CD4-positive, alpha-beta T cell (primary cell): Measurements from ENCODE around the gene PET100. TPM values are rescaled to one million over a fixed set of nuclear protein-coding genes. Genes with fewer than 3 reads are reported as not detected.

Experiments
- ATAC-seq: fragments of 200-7000 bp; cut with Tn5 transposase; one replicate; pipeline ENCODE4 v1.10.0; 2022; ENCODE audit warnings: mild to moderate bottlenecking; ENCODE audit not compliant: poor library complexity
- CTCF ChIA-PET: fragments of 350-600 bp; sonication (Branson Sonifier 250); formaldehyde crosslinking; loops from one replicate; lab custom pipeline; 2021; ENCODE audit warnings: antibody characterized with exemption, inconsistent platforms; lab: Charles Lee
- POLR2A ChIA-PET: fragments of 350-600 bp; sonication (Branson Sonifier 250); formaldehyde crosslinking; loops from one replicate; lab custom pipeline; 2021; ENCODE audit warnings: antibody characterized with exemption, inconsistent platforms; lab: Charles Lee
- DNase-seq, 14 experiments: peaks; one replicate each; pipeline ENCODE4 v3.0.0-alpha.2; 2013 to 2020; ENCODE audit warnings: mixed read lengths in 2 of 14
- H3K27ac ChIP-seq, 2 donors: one replicate each; pipeline versions ENCODE4 v1.5.1 to v1.7.0; 2013; ENCODE audit warnings: low read length in 2 of 2, low read depth in 1 of 2, mild to moderate bottlenecking in 1 of 2
- H3K27me3 ChIP-seq, 2 experiments: 1 replicate in 1 of 2; 2 replicates in 1 of 2; pipeline versions ENCODE4 v1.6.1 to v1.7.0; 2013; ENCODE audit warnings: low read length in 2 of 2, control low read depth in 1 of 2, mild to moderate bottlenecking in 1 of 2, moderate library complexity in 1 of 2; ENCODE audit not compliant: insufficient read depth in 2 of 2, control insufficient read depth in 1 of 2
- H3K36me3 ChIP-seq: one replicate; pipeline ENCODE4 v1.6.1; 2013; ENCODE audit warnings: low read length, control low read depth; ENCODE audit not compliant: insufficient read depth
- H3K4me1 ChIP-seq: one replicate; pipeline ENCODE4 v1.6.1; 2013; ENCODE audit warnings: low read length, control low read depth; ENCODE audit not compliant: insufficient read depth
- H3K4me3 ChIP-seq: one replicate; pipeline ENCODE4 v1.5.1; 2013; ENCODE audit warnings: mild to moderate bottlenecking, low read length, moderate library complexity
- H3K9me3 ChIP-seq, 2 experiments: 1 replicate in 1 of 2; 2 replicates in 1 of 2; pipeline versions ENCODE4 v1.6.1 to v1.7.0; 2013; ENCODE audit warnings: low read length in 2 of 2, mild to moderate bottlenecking in 2 of 2, control low read depth in 1 of 2, moderate library complexity in 1 of 2; ENCODE audit not compliant: control insufficient read depth in 1 of 2, insufficient read depth in 1 of 2
- H3K27ac Mint-ChIP-seq: one replicate; pipeline ENCODE4 v1.8.0; 2020; ENCODE audit warnings: mixed read lengths
- H3K27me3 Mint-ChIP-seq: one replicate; pipeline ENCODE4 v1.8.0; 2021; ENCODE audit warnings: mixed read lengths
- H3K36me3 Mint-ChIP-seq: one replicate; pipeline ENCODE4 v1.8.0; 2021; ENCODE audit warnings: low read depth, mixed read lengths
- H3K4me1 Mint-ChIP-seq: one replicate; pipeline ENCODE4 v1.8.0; 2021; ENCODE audit warnings: low read depth, mixed read lengths
- H3K4me3 Mint-ChIP-seq: one replicate; pipeline ENCODE4 v1.8.0; 2020; ENCODE audit warnings: mild to moderate bottlenecking, mixed read lengths
- H3K9me3 Mint-ChIP-seq: one replicate; pipeline ENCODE4 v1.8.0; 2020; ENCODE audit warnings: mixed read lengths
- intact Hi-C, 2 experiments: fragments of 100-400 bp; cut with DNase I in 1 of 2; cut with micrococcal nuclease in 1 of 2; formaldehyde crosslinking; loops; one replicate each; pipeline versions ENCODE4 v1.15.1 to v1.9.0; 2023 to 2025; cut with DNase I, micrococcal nuclease
- total RNA-seq, 174 experiments: library from RNA in 2 of 174; stranded (reverse) in 2 of 174; gene quantifications; one replicate each; pipeline ENCODE4 v1.2.3 and lab custom pipeline; 2021 to 2026
- TF ChIP-seq, protein P1 (sequence below): fragments of 200-600 bp; IDR thresholded peaks from one replicate; pipeline ENCODE4 v1.8.0; 2022; ENCODE audit warnings: antibody characterized with exemption, mild to moderate bottlenecking

PET100 gene
- total RNA-seq, 2 experiments from 2014 or later, result 178 to 188 TPM

DNA sequence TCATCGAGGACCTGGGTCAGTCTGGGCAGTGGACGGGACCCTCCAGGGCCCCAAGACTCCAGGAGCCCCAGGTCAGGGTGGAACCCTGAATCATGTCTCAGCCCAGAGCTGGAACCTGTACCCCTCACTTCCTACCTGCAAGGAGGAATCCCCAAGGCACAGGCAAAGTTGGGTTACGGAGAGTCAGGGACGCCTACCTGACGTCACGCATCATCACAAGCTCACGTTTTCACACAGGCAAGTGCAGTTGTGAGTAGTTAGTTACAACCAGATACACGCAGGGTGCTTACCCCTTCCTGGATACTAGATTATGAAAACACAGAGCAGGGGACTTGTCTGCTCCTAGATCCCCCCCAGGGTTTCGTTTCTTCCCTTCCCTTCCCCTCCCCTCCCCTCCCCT lies 41.2 kb downstream of the PET100 start:
- Histone ChIP-seq H3K4me3 (no peak overlapping the region), H3K36me3 (no peaks in the 10 kb centered on the region), H3K9me3 (peaks cover 0 to 7% of the 10 kb centered on the region in 2 experiments), H3K4me1 (peaks cover 31% of the 10 kb centered on the region), H3K27me3 (peaks cover 16 to 19% of the 10 kb centered on the region in 2 experiments), H3K27ac (no peak overlapping the region)
- Mint-ChIP-seq H3K9me3 (no peaks in the 10 kb centered on the region), H3K36me3 (no peaks in the 10 kb centered on the region), H3K4me1 (peaks cover 21% of the 10 kb centered on the region), H3K27ac (no peak overlapping the region), H3K4me3 (peak overlapping the region; percentile 54), H3K27me3 (peaks cover 54% of the 10 kb centered on the region)
- ATAC-seq, result no peak
- no peak for DNase-seq
- POLR2A ChIA-PET, result no interaction called here
- intact Hi-C loops, result no loop called here
- CTCF ChIA-PET, result interaction anchor here (1.6 kb wide), 1 partner anchor 10 kb away, joined by 9 read pairs; the partner anchor contains the start of gene TRAPPC5
- TF ChIP-seq, protein P1, sequence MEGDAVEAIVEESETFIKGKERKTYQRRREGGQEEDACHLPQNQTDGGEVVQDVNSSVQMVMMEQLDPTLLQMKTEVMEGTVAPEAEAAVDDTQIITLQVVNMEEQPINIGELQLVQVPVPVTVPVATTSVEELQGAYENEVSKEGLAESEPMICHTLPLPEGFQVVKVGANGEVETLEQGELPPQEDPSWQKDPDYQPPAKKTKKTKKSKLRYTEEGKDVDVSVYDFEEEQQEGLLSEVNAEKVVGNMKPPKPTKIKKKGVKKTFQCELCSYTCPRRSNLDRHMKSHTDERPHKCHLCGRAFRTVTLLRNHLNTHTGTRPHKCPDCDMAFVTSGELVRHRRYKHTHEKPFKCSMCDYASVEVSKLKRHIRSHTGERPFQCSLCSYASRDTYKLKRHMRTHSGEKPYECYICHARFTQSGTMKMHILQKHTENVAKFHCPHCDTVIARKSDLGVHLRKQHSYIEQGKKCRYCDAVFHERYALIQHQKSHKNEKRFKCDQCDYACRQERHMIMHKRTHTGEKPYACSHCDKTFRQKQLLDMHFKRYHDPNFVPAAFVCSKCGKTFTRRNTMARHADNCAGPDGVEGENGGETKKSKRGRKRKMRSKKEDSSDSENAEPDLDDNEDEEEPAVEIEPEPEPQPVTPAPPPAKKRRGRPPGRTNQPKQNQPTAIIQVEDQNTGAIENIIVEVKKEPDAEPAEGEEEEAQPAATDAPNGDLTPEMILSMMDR, result no peak

DNA sequence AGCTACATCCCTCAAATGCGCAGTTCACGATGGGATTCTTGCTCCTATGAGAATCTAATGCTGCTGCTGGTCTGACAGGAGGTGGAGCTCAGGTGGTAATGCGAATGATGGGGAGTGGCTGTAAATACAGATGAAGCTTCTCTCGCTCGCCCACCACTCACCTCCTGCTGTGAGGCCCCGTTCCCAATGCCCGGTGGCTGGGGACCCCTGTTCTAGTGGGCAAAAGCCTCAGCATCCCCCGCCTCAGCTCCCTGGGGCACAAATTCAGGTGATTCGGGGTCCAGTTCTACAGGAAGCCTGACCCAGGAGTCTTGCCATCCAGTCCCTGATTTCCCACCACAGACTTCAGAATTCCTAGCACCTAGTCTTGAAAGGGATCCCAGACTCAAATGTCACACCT lies 42.9 kb downstream of the PET100 start:
- peaks cover 48% of the 10 kb centered on the region for H3K4me1 ChIP-seq
- H3K36me3 ChIP-seq, result no peaks in the 10 kb centered on the region
- no peak for DNase-seq
- no peaks in the 10 kb centered on the region for H3K9me3 Mint-ChIP-seq
- intact Hi-C loops, result no loop called here
- no peak overlapping the region for H3K4me3 ChIP-seq
- TF ChIP-seq, protein P1, result no peak
- no peak overlapping the region for H3K4me3 Mint-ChIP-seq
- ChIA-PET CTCF (no interaction called here), POLR2A (no interaction called here)
- no peak overlapping the region for H3K27ac ChIP-seq
- H3K27ac Mint-ChIP-seq, result no peak overlapping the region
- no peaks in the 10 kb centered on the region for H3K36me3 Mint-ChIP-seq
- peaks cover 25% of the 10 kb centered on the region in 2 experiments for H3K27me3 ChIP-seq
- H3K9me3 ChIP-seq, result peaks cover 0 to 7% of the 10 kb centered on the region in 2 experiments
- H3K27me3 Mint-ChIP-seq, result peaks cover 62% of the 10 kb centered on the region
- no peak for ATAC-seq
- peaks cover 39% of the 10 kb centered on the region for H3K4me1 Mint-ChIP-seq

DNA sequence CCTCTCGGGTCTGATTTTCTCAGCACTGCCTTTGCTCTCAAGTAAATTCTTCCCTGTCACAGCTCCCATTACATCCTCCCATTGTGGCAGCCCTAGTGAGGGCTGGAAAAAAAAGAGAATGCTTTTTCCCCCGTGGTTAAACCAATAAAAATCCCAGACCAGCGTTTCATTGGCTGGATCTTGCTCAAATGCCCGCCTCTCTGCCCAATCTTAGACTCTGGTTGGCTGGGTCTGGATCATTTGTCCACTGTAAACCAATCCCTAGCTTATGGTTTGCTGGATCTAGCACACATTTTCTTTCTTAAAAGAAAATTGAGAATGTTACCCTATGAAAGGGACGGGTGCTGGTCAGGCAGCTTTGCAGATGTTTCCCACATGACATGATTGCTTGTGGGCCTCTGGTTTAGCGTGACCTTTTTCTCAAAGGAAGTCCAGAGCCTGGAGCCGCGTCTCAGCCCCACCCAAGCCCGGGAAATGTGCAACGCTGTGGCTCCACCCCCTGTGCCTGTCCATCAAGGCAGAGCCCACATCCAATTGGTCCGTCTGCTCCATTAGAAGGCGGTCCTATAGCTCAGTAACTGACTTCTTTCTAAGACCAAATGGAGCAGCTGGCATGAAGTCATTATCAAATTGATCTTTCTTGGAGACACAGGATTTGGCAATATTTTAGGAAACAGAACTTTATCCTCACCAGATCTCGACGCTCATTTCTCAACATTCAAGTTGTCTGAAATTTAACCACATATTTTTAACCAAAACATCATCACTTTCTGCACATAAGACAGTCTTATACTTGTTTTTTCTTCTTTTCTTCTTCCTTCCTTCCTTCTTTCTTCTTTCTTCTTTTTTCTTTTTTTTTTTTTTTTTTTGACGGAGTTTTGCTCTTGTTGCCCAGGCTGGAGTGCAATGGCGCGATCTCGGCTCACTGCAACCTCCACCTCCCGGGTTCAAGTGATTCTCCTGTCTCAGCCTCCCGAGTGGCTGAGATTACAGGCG lies 44.7 kb downstream of the PET100 start:
- Histone ChIP-seq H3K36me3 (no peaks in the 10 kb centered on the region), H3K27me3 (peaks cover 23 to 26% of the 10 kb centered on the region in 2 experiments), H3K4me3 (no peak overlapping the region), H3K4me1 (peaks cover 49% of the 10 kb centered on the region), H3K27ac (no peak overlapping the region), H3K9me3 (peaks cover 0 to 7% of the 10 kb centered on the region in 2 experiments)
- H3K9me3 Mint-ChIP-seq, result no peaks in the 10 kb centered on the region
- no peak overlapping the region for H3K27ac Mint-ChIP-seq
- intact Hi-C loops, result no loop called here
- ChIA-PET CTCF (interaction anchor here (1.5 kb wide), 1 partner anchor 106 kb away, joined by 6 read pairs; no protein-coding TSS in a partner anchor), POLR2A (no interaction called here)
- ATAC-seq (no peak), DNase-seq (peak in 5 of 14 experiments; percentile 18 to 76 (median 46))
- H3K4me3 Mint-ChIP-seq, result no peak overlapping the region
- peaks cover 72% of the 10 kb centered on the region for H3K27me3 Mint-ChIP-seq
- TF ChIP-seq, protein P1, result no peak
- peaks cover 46% of the 10 kb centered on the region for H3K4me1 Mint-ChIP-seq
- H3K36me3 Mint-ChIP-seq, result no peaks in the 10 kb centered on the region
